Endothelial cell of umbilical vein (primary cell): Measurements from ENCODE around the gene WDR41. TPM values are rescaled to one million over a fixed set of nuclear protein-coding genes. Genes with fewer than 3 reads are reported as not detected.

Experiments
- BruUV-seq: library from RNA; stranded (reverse); fragments of 400-500 nt; replicated peaks from 2 replicates; lab custom pipeline; 2021; lab: Mats Ljungman, UMichigan
- CTCF ChIA-PET: fragments of 300-600, 350-600 bp; sonication (Branson Sonifier 250); formaldehyde crosslinking; loops from one replicate; lab custom pipeline; 2021; ENCODE audit warnings: antibody characterized with exemption, inconsistent platforms; lab: Charles Lee
- POLR2A ChIA-PET: fragments of 300-600, 350-600 bp; sonication (Branson Sonifier 250); formaldehyde crosslinking; loops from one replicate; lab custom pipeline; 2021; ENCODE audit warnings: antibody characterized with exemption, inconsistent platforms; lab: Charles Lee
- DNase-seq: peaks from one replicate; pipeline ENCODE4 v3.0.0-alpha.2; 2011; ENCODE audit warnings: low read depth, low spot score
- FAIRE-seq: peaks from 2 replicates; lab custom pipeline; 2011; peaks lifted over from hg19 to GRCh38; lab: Jason Lieb, UNC
- H2AFZ ChIP-seq: 2 replicates; pipeline ENCODE4 v1.6.0; 2012; ENCODE audit warnings: low read depth, low read length, control low read depth, inconsistent platforms
- H3K27ac ChIP-seq: 2 replicates; pipeline ENCODE4 v1.5.1; 2011; ENCODE audit warnings: low read depth, mild to moderate bottlenecking, control low read depth, low read length, moderate library complexity; ENCODE audit not compliant: insufficient read depth
- H3K27me3 ChIP-seq, 2 experiments: 2 replicates each; pipeline versions ENCODE4 v1.6.0 to v1.6.1; 2011; ENCODE audit warnings: low read length in 2 of 2, mixed read lengths in 1 of 2; ENCODE audit not compliant: control insufficient read depth in 2 of 2, insufficient read depth in 2 of 2
- H3K36me3 ChIP-seq, 2 experiments: 2 replicates in 1 of 2; 3 replicates in 1 of 2; pipeline ENCODE4 v1.5.1; 2011; ENCODE audit warnings: low read length in 2 of 2, mild to moderate bottlenecking in 1 of 2, moderate library complexity in 1 of 2; ENCODE audit not compliant: control insufficient read depth in 2 of 2, insufficient read depth in 2 of 2; ENCODE audit errors: extremely low read depth in 1 of 2
- H3K4me1 ChIP-seq: 3 replicates; pipeline ENCODE4 v1.5.1; 2011; ENCODE audit warnings: mild to moderate bottlenecking, low read length; ENCODE audit not compliant: control insufficient read depth, insufficient read depth; ENCODE audit errors: extremely low read depth
- H3K4me2 ChIP-seq: 2 replicates; pipeline ENCODE4 v1.6.1; 2011; ENCODE audit warnings: low read length, control low read depth, mixed read lengths; ENCODE audit not compliant: insufficient read depth
- H3K4me3 ChIP-seq, 3 experiments: fragments of 200-600 bp in 1 of 3; sonication (generic), shearing (Covaris generic) in 1 of 3; replicated peaks in 1 of 3; 2 replicates each; pipeline ENCODE4 v1.5.1; 2011 to 2016; ENCODE audit warnings: control low read depth in 3 of 3, low read length in 3 of 3, mild to moderate bottlenecking in 2 of 3, inconsistent platforms in 1 of 3, low read depth in 1 of 3, moderate library complexity in 1 of 3; ENCODE audit not compliant: insufficient read depth in 1 of 3
- H3K79me2 ChIP-seq: 2 replicates; pipeline ENCODE4 v1.6.0; 2012; ENCODE audit warnings: low read length, inconsistent platforms; ENCODE audit not compliant: control insufficient read depth, insufficient read depth
- H3K9ac ChIP-seq: replicated peaks from 2 replicates; pipeline ENCODE3; 2011; ENCODE audit warnings: low read length, control low read depth; ENCODE audit not compliant: insufficient read depth; ENCODE audit errors: extremely low read depth
- H3K9me1 ChIP-seq: replicated peaks from 3 replicates; pipeline ENCODE4 v1.6.0; 2011; ENCODE audit warnings: mild to moderate bottlenecking, low read length; ENCODE audit not compliant: control insufficient read depth, insufficient read depth; ENCODE audit errors: extremely low read depth
- H3K9me3 ChIP-seq: replicated peaks from 2 replicates; pipeline ENCODE4 v1.5.1; 2012; ENCODE audit warnings: low read length, inconsistent platforms; ENCODE audit not compliant: control insufficient read depth, insufficient read depth
- H4K20me1 ChIP-seq: replicated peaks from 2 replicates; pipeline ENCODE3; 2011; ENCODE audit warnings: mild to moderate bottlenecking, low read length; ENCODE audit not compliant: control insufficient read depth, insufficient read depth; ENCODE audit errors: extremely low read depth
- EZH2 ChIP-seq: IDR thresholded peaks from 2 replicates; pipeline ENCODE4 v1.6.1; 2012; ENCODE audit warnings: borderline replicate concordance, low read depth, mild to moderate bottlenecking, moderate library complexity, low read length, inconsistent platforms; ENCODE audit not compliant: severe bottlenecking
- FOS ChIP-seq: IDR thresholded peaks from 2 replicates; pipeline ENCODE4 v1.6.1; 2011; ENCODE audit warnings: mild to moderate bottlenecking, low read length, moderate library complexity, borderline replicate concordance; ENCODE audit not compliant: insufficient read depth
- GATA2 ChIP-seq: IDR thresholded peaks from 2 replicates; pipeline ENCODE4 v1.7.0; 2011; ENCODE audit warnings: low read depth, mild to moderate bottlenecking, moderate library complexity, mixed read lengths, low read length; ENCODE audit not compliant: insufficient read length, insufficient read depth
- JUN ChIP-seq: IDR thresholded peaks from 2 replicates; pipeline ENCODE4 v1.6.1; 2011; ENCODE audit warnings: borderline replicate concordance, low read depth; ENCODE audit not compliant: insufficient read length, insufficient read depth
- MYC ChIP-seq: IDR thresholded peaks from one replicate; pipeline ENCODE4 v1.6.1; 2011; ENCODE audit warnings: mild to moderate bottlenecking, low read depth, low read length
- POLR2A ChIP-seq: IDR thresholded peaks from 2 replicates; pipeline ENCODE4 v1.6.1; 2012; ENCODE audit warnings: low read depth, mild to moderate bottlenecking, control low read depth, low read length
- POLR2AphosphoS5 ChIP-seq: IDR thresholded peaks from 2 replicates; pipeline ENCODE4 v1.6.1; 2012; ENCODE audit warnings: low read depth, mild to moderate bottlenecking, control low read depth, low read length, moderate library complexity; ENCODE audit not compliant: insufficient read depth
- dilution Hi-C: fragments of 300-500 bp; cut with MboI; formaldehyde crosslinking; loops from one replicate; pipeline ENCODE4 v1.15.0; 2019; ENCODE audit warnings: low sequenced_read_pairs; ENCODE audit not compliant: extremely low pct_ligation_motif_present
- intact Hi-C: fragments of 100-400 bp; cut with micrococcal nuclease; formaldehyde crosslinking; loops from one replicate; pipeline ENCODE4 v1.10.0; 2022
- polyA plus RNA-seq, 4 experiments: library from polyadenylated mRNA; depleted of rRNA in 3 of 4; stranded (reverse) in 3 of 4; unstranded in 1 of 4; fragments of >200 nt; gene quantifications; 2 replicates each; pipeline versions ENCODE4 v1.2.1 to v1.2.3, GENCODE V29; 2011 to 2012; ENCODE audit warnings: missing spikeins in 1 of 4
- total RNA-seq: library from RNA; stranded (reverse); gene quantifications from 2 replicates; pipeline ENCODE4 v1.2.3, GENCODE V29; 2021
- TF ChIP-seq, protein P1 (sequence below): IDR thresholded peaks from 2 replicates; pipeline ENCODE4 v1.6.1; 2011; ENCODE audit not compliant: insufficient read depth, insufficient read length
- TF ChIP-seq, protein P2 (sequence below), 2 donors: IDR thresholded peaks; 1 replicate in 1 of 2; 2 replicates in 1 of 2; pipeline ENCODE4 v1.5.1; 2011; ENCODE audit warnings: low read length in 2 of 2, mild to moderate bottlenecking in 2 of 2, moderate library complexity in 2 of 2, control low read depth in 1 of 2, inconsistent platforms in 1 of 2, low read depth in 1 of 2; ENCODE audit not compliant: insufficient read depth in 1 of 2; ENCODE audit errors: extremely low read depth in 1 of 2

WDR41 gene
- total and polyA plus RNA-seq, 2 donors (not counting 3 experiments of a cell fraction or from before 2014, with no cell fraction given): 10.2 to 33.6 TPM

DNA sequence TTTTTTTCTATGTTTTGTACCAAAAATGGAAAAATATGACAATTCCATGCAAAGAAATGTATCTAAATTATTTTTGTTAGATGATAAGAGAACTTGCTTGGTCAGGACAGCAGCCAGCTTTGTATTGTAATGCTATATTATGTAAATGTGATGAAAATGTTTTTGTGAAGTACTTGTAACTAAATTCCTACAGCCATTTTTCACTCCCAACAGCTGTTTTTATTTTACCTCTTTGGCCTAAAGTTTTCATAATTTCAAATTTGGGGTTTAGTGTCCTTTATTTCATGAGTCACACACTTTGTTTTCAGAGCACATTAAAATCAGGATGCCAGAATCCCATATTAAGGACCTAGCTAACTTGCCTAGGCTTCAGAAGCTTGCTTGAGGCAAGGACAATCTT is 64.1 kb downstream of the WDR41 start:
- H3K4me2 ChIP-seq: no peak overlapping the region
- BruUV-seq: no TSS peak
- no peaks in the 10 kb centered on the region for H3K9me1 ChIP-seq
- FAIRE-seq (no peak), DNase-seq (no peak)
- dilution Hi-C loops: no loop called here
- no peaks in the 10 kb centered on the region for H3K9me3 ChIP-seq
- TF ChIP-seq, protein P1, sequence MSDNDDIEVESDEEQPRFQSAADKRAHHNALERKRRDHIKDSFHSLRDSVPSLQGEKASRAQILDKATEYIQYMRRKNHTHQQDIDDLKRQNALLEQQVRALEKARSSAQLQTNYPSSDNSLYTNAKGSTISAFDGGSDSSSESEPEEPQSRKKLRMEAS: no peak
- TF ChIP-seq POLR2AphosphoS5: no peak
- TF ChIP-seq POLR2A: no peak
- TF ChIP-seq EZH2: no peak
- no peaks in the 10 kb centered on the region for H3K4me1 ChIP-seq
- CTCF ChIA-PET: interaction anchor here (0.9 to 1.2 kb wide), 3 partner anchors 9 to 55 kb away, joined by 3 to 4 read pairs (median 4); no protein-coding TSS in a partner anchor
- H3K9ac ChIP-seq: no peak overlapping the region
- H3K36me3 ChIP-seq: peaks cover 0 to 3% of the 10 kb centered on the region in 2 experiments
- H3K79me2 ChIP-seq: no peaks in the 10 kb centered on the region
- intact Hi-C loops: no loop called here
- no peak overlapping the region for H3K27ac ChIP-seq
- no peak overlapping the region for H2AFZ ChIP-seq
- H3K4me3 ChIP-seq: no peak overlapping the region
- H4K20me1 ChIP-seq: no peaks in the 10 kb centered on the region
- no peaks in the 10 kb centered on the region for H3K27me3 ChIP-seq
- POLR2A ChIA-PET: interaction anchor here (0.9 kb wide), 1 partner anchor 9 kb away, joined by 4 read pairs; no protein-coding TSS in a partner anchor

DNA sequence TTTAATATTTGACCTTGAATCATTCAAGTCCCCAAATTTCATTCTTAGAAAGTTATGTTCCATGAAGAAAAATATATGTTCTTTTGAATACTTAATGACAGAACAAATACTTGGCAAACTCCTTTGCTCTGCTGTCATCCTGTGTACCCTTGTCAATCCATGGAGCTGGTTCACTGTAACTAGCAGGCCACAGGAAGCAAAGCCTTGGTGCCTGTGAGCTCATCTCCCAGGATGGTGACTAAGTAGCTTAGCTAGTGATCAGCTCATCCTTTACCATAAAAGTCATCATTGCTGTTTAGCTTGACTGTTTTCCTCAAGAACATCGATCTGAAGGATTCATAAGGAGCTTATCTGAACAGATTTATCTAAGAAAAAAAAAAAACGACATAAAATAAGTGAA is 65.4 kb downstream of the WDR41 start:
- no TSS peak for BruUV-seq
- H3K27me3 ChIP-seq: no peaks in the 10 kb centered on the region
- ChIA-PET CTCF (interaction anchor here (0.7 to 1.6 kb wide), 6 partner anchors 8 to 40 kb away, joined by 3 to 4 read pairs (median 4); no protein-coding TSS in a partner anchor), POLR2A (no interaction called here)
- intact Hi-C loops (no loop called here), dilution Hi-C loops (no loop called here)
- H3K9ac ChIP-seq: no peak overlapping the region
- H3K4me3 ChIP-seq: no peak overlapping the region
- peaks cover 0 to 3% of the 10 kb centered on the region in 2 experiments for H3K36me3 ChIP-seq
- H4K20me1 ChIP-seq: no peaks in the 10 kb centered on the region
- H2AFZ ChIP-seq: no peak overlapping the region
- TF ChIP-seq, protein P1: no peak
- TF ChIP-seq, protein P2, sequence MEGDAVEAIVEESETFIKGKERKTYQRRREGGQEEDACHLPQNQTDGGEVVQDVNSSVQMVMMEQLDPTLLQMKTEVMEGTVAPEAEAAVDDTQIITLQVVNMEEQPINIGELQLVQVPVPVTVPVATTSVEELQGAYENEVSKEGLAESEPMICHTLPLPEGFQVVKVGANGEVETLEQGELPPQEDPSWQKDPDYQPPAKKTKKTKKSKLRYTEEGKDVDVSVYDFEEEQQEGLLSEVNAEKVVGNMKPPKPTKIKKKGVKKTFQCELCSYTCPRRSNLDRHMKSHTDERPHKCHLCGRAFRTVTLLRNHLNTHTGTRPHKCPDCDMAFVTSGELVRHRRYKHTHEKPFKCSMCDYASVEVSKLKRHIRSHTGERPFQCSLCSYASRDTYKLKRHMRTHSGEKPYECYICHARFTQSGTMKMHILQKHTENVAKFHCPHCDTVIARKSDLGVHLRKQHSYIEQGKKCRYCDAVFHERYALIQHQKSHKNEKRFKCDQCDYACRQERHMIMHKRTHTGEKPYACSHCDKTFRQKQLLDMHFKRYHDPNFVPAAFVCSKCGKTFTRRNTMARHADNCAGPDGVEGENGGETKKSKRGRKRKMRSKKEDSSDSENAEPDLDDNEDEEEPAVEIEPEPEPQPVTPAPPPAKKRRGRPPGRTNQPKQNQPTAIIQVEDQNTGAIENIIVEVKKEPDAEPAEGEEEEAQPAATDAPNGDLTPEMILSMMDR (IDR thresholded peaks at IDR 0.05; ENCODE audit: extremely low read depth in 1 of 2, insufficient read depth in 1 of 2, low read depth in 1 of 2, low read length in 2 of 2): no peak
- TF ChIP-seq POLR2AphosphoS5: no peak
- no peak for TF ChIP-seq EZH2
- TF ChIP-seq FOS: no peak
- no peak for TF ChIP-seq MYC
- no peak for TF ChIP-seq JUN
- TF ChIP-seq GATA2: no peak
- TF ChIP-seq POLR2A: no peak
- H3K4me1 ChIP-seq: no peaks in the 10 kb centered on the region
- H3K9me3 ChIP-seq: no peaks in the 10 kb centered on the region
- no peak overlapping the region for H3K4me2 ChIP-seq
- peak; percentile 4 for FAIRE-seq
- no peak overlapping the region for H3K27ac ChIP-seq
- no peaks in the 10 kb centered on the region for H3K79me2 ChIP-seq
- no peaks in the 10 kb centered on the region for H3K9me1 ChIP-seq
- DNase-seq: no peak
